H1 (cell line): ENCODE measurements around the gene MANSC1. TPM values are rescaled to one million over a fixed set of nuclear protein-coding genes. Genes with fewer than 3 reads are reported as not detected.

Source experiments
- CTCF ChIA-PET: fragments of 300-600 bp; sonication (Branson Sonifier 250); formaldehyde crosslinking; loops from one replicate; lab custom pipeline; 2021; ENCODE audit not compliant: partially characterized antibody; lab: Charles Lee
- POLR2A ChIA-PET: fragments of 300-600 bp; sonication (Branson Sonifier 250); formaldehyde crosslinking; loops from one replicate; lab custom pipeline; 2021; ENCODE audit warnings: inconsistent platforms; ENCODE audit not compliant: partially characterized antibody; lab: Charles Lee
- DNase-seq, 2 experiments: peaks; one replicate each; pipeline versions ENCODE4 v3.0.0 to v3.0.0-alpha.2; 2010 to 2022; ENCODE audit warnings: low spot score in 2 of 2, low read depth in 1 of 2, mixed read lengths in 1 of 2
- FAIRE-seq: peaks from 2 replicates; lab custom pipeline; 2011; peaks lifted over from hg19 to GRCh38; lab: Jason Lieb, UNC
- H2AFZ ChIP-seq: 2 replicates; pipeline ENCODE4 v1.8.1; 2012; ENCODE audit warnings: low read length, inconsistent platforms
- H2AK5ac ChIP-seq: 2 replicates; pipeline ENCODE4 v1.6.1; 2013; ENCODE audit warnings: low read depth, low read length
- H2BK120ac ChIP-seq: replicated peaks from 2 replicates; pipeline ENCODE3; 2013; ENCODE audit warnings: low read depth, low read length, inconsistent platforms
- H2BK12ac ChIP-seq: 2 replicates; pipeline ENCODE4 v1.6.1; 2013; ENCODE audit warnings: low read depth, low read length
- H2BK15ac ChIP-seq: 2 replicates; pipeline ENCODE4 v1.6.1; 2013; ENCODE audit warnings: low read length
- H2BK20ac ChIP-seq: 2 replicates; pipeline ENCODE4 v1.6.1; 2013; ENCODE audit warnings: low read length
- H2BK5ac ChIP-seq: 2 replicates; pipeline ENCODE4 v1.6.1; 2013; ENCODE audit warnings: low read depth, low read length
- H3K14ac ChIP-seq: 2 replicates; pipeline ENCODE4 v1.6.1; 2013; ENCODE audit warnings: inconsistent platforms; ENCODE audit not compliant: insufficient read length
- H3K18ac ChIP-seq: 2 replicates; pipeline ENCODE4 v1.6.1; 2013; ENCODE audit warnings: low read length; ENCODE audit errors: extremely low read depth
- H3K23ac ChIP-seq: 2 replicates; pipeline ENCODE4 v1.6.1; 2013; ENCODE audit warnings: inconsistent platforms; ENCODE audit not compliant: insufficient read length
- H3K23me2 ChIP-seq: 2 replicates; pipeline ENCODE4 v1.6.1; 2013; ENCODE audit warnings: low read depth, low read length
- H3K27ac ChIP-seq: 2 replicates; pipeline ENCODE4 v1.6.1; 2011; ENCODE audit warnings: low read depth, low read length, inconsistent platforms
- H3K27me3 ChIP-seq, 4 experiments: replicated peaks in 1 of 4; 1 replicate in 1 of 4; 2 replicates in 3 of 4; pipeline versions ENCODE4 v1.6.1 to v1.8.1; 2011 to 2013; ENCODE audit warnings: low read length in 3 of 4, mild to moderate bottlenecking in 3 of 4, inconsistent platforms in 2 of 4, mixed read lengths in 2 of 4, moderate library complexity in 1 of 4; ENCODE audit not compliant: control insufficient read depth in 3 of 4, insufficient read depth in 3 of 4; ENCODE audit errors: extremely low read depth in 1 of 4
- H3K36me3 ChIP-seq, 4 experiments: 2 replicates each; pipeline versions ENCODE4 v1.6.1 to v1.8.1; 2011 to 2013; ENCODE audit warnings: mild to moderate bottlenecking in 4 of 4, low read length in 3 of 4, moderate library complexity in 2 of 4, control low read depth in 1 of 4, inconsistent platforms in 1 of 4; ENCODE audit not compliant: insufficient read depth in 4 of 4, control insufficient read depth in 2 of 4
- H3K4ac ChIP-seq: replicated peaks from 2 replicates; pipeline ENCODE3; 2013; ENCODE audit warnings: low read length, low read depth, mixed read lengths, inconsistent platforms; ENCODE audit not compliant: insufficient read length
- H3K4me1 ChIP-seq, 4 experiments: replicated peaks in 1 of 4; 1 replicate in 1 of 4; 2 replicates in 3 of 4; pipeline versions ENCODE4 v1.6.1 to v1.8.1; 2011 to 2013; ENCODE audit warnings: low read length in 3 of 4, inconsistent platforms in 2 of 4, mixed read lengths in 1 of 4; ENCODE audit not compliant: insufficient read depth in 4 of 4, control insufficient read depth in 3 of 4
- H3K4me2 ChIP-seq, 2 experiments: 2 replicates each; pipeline versions ENCODE4 v1.6.1 to v1.8.1; 2011 to 2013; ENCODE audit warnings: low read depth in 2 of 2, low read length in 2 of 2, control low read depth in 1 of 2, inconsistent platforms in 1 of 2, mild to moderate bottlenecking in 1 of 2; ENCODE audit not compliant: insufficient read depth in 1 of 2
- H3K4me3 ChIP-seq, 4 experiments: fragments of 200-600, 300-600 bp in 1 of 4; sonication (generic), shearing (Covaris generic), sonication (Bioruptor Twin) in 1 of 4; 2 replicates each; pipeline versions ENCODE4 v1.5.1 to v1.8.1; 2011 to 2016; ENCODE audit warnings: low read length in 4 of 4, low read depth in 3 of 4, control low read depth in 2 of 4, inconsistent platforms in 2 of 4, mild to moderate bottlenecking in 2 of 4, mixed read lengths in 1 of 4, moderate library complexity in 1 of 4; ENCODE audit not compliant: insufficient read depth in 2 of 4; ENCODE audit errors: extremely low read depth in 1 of 4
- H3K56ac ChIP-seq: replicated peaks from 2 replicates; pipeline ENCODE3; 2013; ENCODE audit warnings: low read depth, mild to moderate bottlenecking, mixed read lengths, low read length, inconsistent platforms; ENCODE audit not compliant: insufficient read length
- H3K79me1 ChIP-seq: 2 replicates; pipeline ENCODE4 v1.6.1; 2013; ENCODE audit warnings: low read depth, low read length, control low read depth
- H3K79me2 ChIP-seq, 2 experiments: 2 replicates each; pipeline versions ENCODE4 v1.6.1 to v1.8.1; 2012 to 2013; ENCODE audit warnings: low read length in 2 of 2, mild to moderate bottlenecking in 2 of 2, inconsistent platforms in 1 of 2; ENCODE audit not compliant: insufficient read depth in 2 of 2, control insufficient read depth in 1 of 2
- H3K9ac ChIP-seq, 4 experiments: replicated peaks in 1 of 4; 1 replicate in 1 of 4; 2 replicates in 3 of 4; pipeline versions ENCODE4 v1.6.1 to v1.8.1; 2011 to 2013; ENCODE audit warnings: low read depth in 3 of 4, low read length in 3 of 4, control low read depth in 2 of 4, mild to moderate bottlenecking in 2 of 4, moderate library complexity in 2 of 4, inconsistent platforms in 1 of 4; ENCODE audit errors: extremely low read depth in 1 of 4
- H3K9me3 ChIP-seq, 2 experiments: 2 replicates each; pipeline versions ENCODE4 v1.6.1 to v1.8.1; 2012 to 2013; ENCODE audit warnings: mild to moderate bottlenecking in 2 of 2, moderate library complexity in 2 of 2, control low read depth in 1 of 2, inconsistent platforms in 1 of 2, low read depth in 1 of 2, low read length in 1 of 2, mixed read lengths in 1 of 2; ENCODE audit not compliant: insufficient read depth in 2 of 2
- H4K20me1 ChIP-seq, 2 experiments: replicated peaks in 1 of 2; 2 replicates each; pipeline versions ENCODE3 to v1.8.1; 2011 to 2013; ENCODE audit warnings: inconsistent platforms in 2 of 2, low read length in 2 of 2, mild to moderate bottlenecking in 1 of 2; ENCODE audit not compliant: insufficient read depth in 2 of 2, control insufficient read depth in 1 of 2
- H4K5ac ChIP-seq: 2 replicates; pipeline ENCODE4 v1.6.1; 2013; ENCODE audit warnings: low read length, low read depth, mixed read lengths, inconsistent platforms; ENCODE audit not compliant: insufficient read length
- H4K8ac ChIP-seq: 2 replicates; pipeline ENCODE4 v1.8.0; 2013; ENCODE audit warnings: mild to moderate bottlenecking, moderate library complexity, low read length, inconsistent platforms; ENCODE audit not compliant: insufficient read depth; ENCODE audit errors: extremely low read depth
- H4K91ac ChIP-seq: replicated peaks from 2 replicates; pipeline ENCODE3; 2013; ENCODE audit warnings: low read length, mixed read lengths, inconsistent platforms; ENCODE audit not compliant: insufficient read length
- GABPA ChIP-seq: IDR thresholded peaks from 2 replicates; pipeline ENCODE4 v1.6.1; 2011; ENCODE audit warnings: mild to moderate bottlenecking, low read length, moderate library complexity, borderline replicate concordance; ENCODE audit not compliant: insufficient read depth
- GTF2F1 ChIP-seq: IDR thresholded peaks from 2 replicates; pipeline ENCODE4 v1.6.1; 2012; ENCODE audit warnings: low read depth, low read length, improper control_type of control experiment, borderline replicate concordance
- POU5F1 ChIP-seq: IDR thresholded peaks from 2 replicates; pipeline ENCODE4 v1.6.1; 2011; ENCODE audit warnings: low read depth, mild to moderate bottlenecking, low read length, moderate library complexity
- RNF2 ChIP-seq: fragments of 200-900, 300-1000 bp; sonication (generic); IDR thresholded peaks from 2 replicates; pipeline ENCODE4 v1.7.1; 2016; ENCODE audit warnings: borderline replicate concordance, low read depth, mild to moderate bottlenecking, antibody characterized with exemption, low read length; ENCODE audit not compliant: poor library complexity, severe bottlenecking; ENCODE audit errors: missing control alignments
- SAP30 ChIP-seq: fragments of 300-600 bp; sonication (generic); IDR thresholded peaks from 2 replicates; pipeline ENCODE4 v1.7.1; 2012; ENCODE audit warnings: low read length, moderate library complexity, mild to moderate bottlenecking, inconsistent platforms; ENCODE audit not compliant: insufficient read depth, insufficient replicate concordance
- WGBS, 2 experiments: shearing (Covaris generic) in 1 of 2; methylation state at CpG; one replicate each; pipeline versions ENCODE4 v1.1.6 to v1.1.7; 2013 to 2015; ENCODE audit warnings: low lambda C conversion rate in 2 of 2, mixed read lengths in 2 of 2, inconsistent platforms in 1 of 2, low coverage in 1 of 2, missing lambda C conversion rate in 1 of 2; ENCODE audit not compliant: insufficient replicate concordance in 2 of 2, insufficient coverage in 1 of 2, insufficient read length in 1 of 2; ENCODE audit errors: extremely low coverage in 1 of 2, missing lambda C conversion rate in 1 of 2; 5-methylcytosine and 5-hydroxymethylcytosine counted together
- polyA plus RNA-seq, 7 experiments: library from polyadenylated mRNA; depleted of rRNA in 3 of 7; stranded (reverse) in 5 of 7; unstranded in 2 of 7; fragments of >200 nt in 5 of 7; fragments of 200-250 nt in 2 of 7; gene quantifications; 1 replicate in 5 of 7; 2 replicates in 1 of 7; 4 replicates in 1 of 7; pipeline versions ENCODE4 v1.2.1 to v1.2.3, GENCODE V29; 2011 to 2013; ENCODE audit warnings: missing spikeins in 2 of 7, mixed read lengths in 2 of 7
- total RNA-seq: library from RNA; stranded (reverse); fragmentation: NEBNext Ultra II Directional; extraction: Animal tissue kit (Norgen Biotek cat#: 25700); gene quantifications from 2 replicates; pipeline ENCODE4 v1.2.1, GENCODE V29; 2021

The MANSC1 gene
- total and polyA plus RNA-seq, 2 of the 8 experiments (the other 6 are each of a cell fraction or from before 2014, with no cell fraction given): 2.0 to 8.9 TPM

GRCh38 chr12:12282761-12283425, 67.1 kb downstream of the MANSC1 start:
- POLR2A ChIA-PET: interaction anchor here (0.9 to 2.2 kb wide), 2 partner anchors 11 to 16 kb away, joined by 3 to 13 read pairs; partner anchors contain the start of gene LRP6
- H2AK5ac ChIP-seq: no peak overlapping the region
- H3K9me3 ChIP-seq: no peaks in the 10 kb centered on the region
- no peak overlapping the region; the same call in 1 of the 2 replicates for H3K18ac ChIP-seq
- WGBS, 2 experiments: 62% methylated on average over 7 of the region's 7 CpGs; no CpG with 5 or more reads in 1 of the 2 experiments
- H4K8ac ChIP-seq: no peak overlapping the region
- peaks cover 0 to 23% (median 10%) of the 10 kb centered on the region in 4 experiments; a peak in 5 of 7 replicates for H3K4me1 ChIP-seq
- DNase-seq: no peak
- no peak overlapping the region for H3K56ac ChIP-seq
- no peaks in the 10 kb centered on the region for H3K79me1 ChIP-seq
- H3K27ac ChIP-seq: no peak overlapping the region
- no peak overlapping the region for H3K14ac ChIP-seq
- H2BK12ac ChIP-seq: no peak overlapping the region
- H4K20me1 ChIP-seq: no peaks in the 10 kb centered on the region
- no peaks in the 10 kb centered on the region for H3K23me2 ChIP-seq
- no peak overlapping the region for H4K5ac ChIP-seq
- no peak overlapping the region for H3K9ac ChIP-seq
- no peaks in the 10 kb centered on the region for H3K36me3 ChIP-seq
- FAIRE-seq: no peak
- no peak overlapping the region for H3K4me3 ChIP-seq
- H3K23ac ChIP-seq: no peak overlapping the region
- H2BK15ac ChIP-seq: no peak overlapping the region
- H2BK20ac ChIP-seq: no peak overlapping the region
- no peak overlapping the region for H2BK120ac ChIP-seq
- CTCF ChIA-PET: interaction anchor here (0.9 to 1.0 kb wide), 3 partner anchors 9 to 44 kb away, joined by 3 to 5 read pairs (median 4); partner anchors contain the start of gene LRP6
- H3K27me3 ChIP-seq: no peaks in the 10 kb centered on the region; a peak in 1 of 7 replicates
- H4K91ac ChIP-seq: no peak overlapping the region
- TF ChIP-seq RNF2 (no peak), SAP30 (no peak), GTF2F1 (no peak), POU5F1 (no peak), GABPA (no peak)
- H3K79me2 ChIP-seq: no peaks in the 10 kb centered on the region
- H3K4me2 ChIP-seq: no peak overlapping the region
- no peak overlapping the region for H2BK5ac ChIP-seq
- H3K4ac ChIP-seq: no peak overlapping the region
- H2AFZ ChIP-seq: no peak overlapping the region
